HG03342 (cell line): ENCODE results near the gene DPPA3.
"Not testable (repeated sequence)": the region's sequence is repeated elsewhere in the genome, so short reads cannot be mapped to it uniquely, and the experiment has no call there.

Source experiments
- ATAC-seq: cut with Tn5 transposase; IDR thresholded peaks from one replicate; pipeline ENCODE4 v1.9.1; 2021; ENCODE audit warnings: mild to moderate bottlenecking, moderate library complexity; ENCODE audit not compliant: unreplicated experiment

The DPPA3 gene

DNA sequence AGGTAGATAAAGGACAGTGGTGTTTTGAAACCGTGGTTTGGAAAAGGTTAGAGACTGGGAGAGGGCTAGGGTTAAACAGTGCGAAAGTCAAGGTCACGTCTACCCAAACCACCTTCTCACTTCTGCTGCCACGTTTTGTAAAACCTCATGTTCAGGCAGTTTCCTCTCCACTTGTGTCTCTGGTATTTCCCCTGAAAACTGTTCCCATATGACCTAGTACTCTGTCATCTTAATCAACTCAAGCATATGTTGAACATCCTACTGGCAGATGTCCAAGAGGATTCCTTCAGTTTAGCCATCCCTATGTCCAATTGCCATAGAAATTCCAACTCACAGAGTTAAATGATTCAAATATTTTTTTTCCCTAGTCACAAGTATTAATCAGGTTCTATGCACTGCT lies 18.5 kb downstream of the DPPA3 start:
- ATAC-seq, result no peak

DNA sequence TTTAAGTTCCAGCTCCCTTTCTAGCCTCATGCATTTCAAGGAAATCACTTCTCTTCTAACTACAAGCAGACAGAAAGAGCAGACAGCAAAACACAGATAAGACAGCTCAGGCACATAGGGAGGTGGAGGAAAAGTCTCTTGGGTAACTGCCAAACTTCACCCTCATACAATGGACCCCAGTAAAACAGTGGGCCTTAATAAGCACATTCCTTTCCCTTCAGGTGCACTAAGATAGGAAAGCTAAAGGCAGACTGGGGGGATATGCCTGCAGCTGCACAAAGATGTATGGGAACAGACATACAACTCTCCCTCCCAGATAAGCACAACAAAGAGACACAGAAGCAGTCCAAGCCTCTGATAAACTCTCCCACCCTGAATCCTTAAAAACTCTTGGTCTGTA lies 19.8 kb downstream of the DPPA3 start:
- not testable (repeated sequence) for ATAC-seq

GRCh38 chr12:7731486-7731885 lies 20.3 kb downstream of the DPPA3 start:
- ATAC-seq, result no peak

DNA sequence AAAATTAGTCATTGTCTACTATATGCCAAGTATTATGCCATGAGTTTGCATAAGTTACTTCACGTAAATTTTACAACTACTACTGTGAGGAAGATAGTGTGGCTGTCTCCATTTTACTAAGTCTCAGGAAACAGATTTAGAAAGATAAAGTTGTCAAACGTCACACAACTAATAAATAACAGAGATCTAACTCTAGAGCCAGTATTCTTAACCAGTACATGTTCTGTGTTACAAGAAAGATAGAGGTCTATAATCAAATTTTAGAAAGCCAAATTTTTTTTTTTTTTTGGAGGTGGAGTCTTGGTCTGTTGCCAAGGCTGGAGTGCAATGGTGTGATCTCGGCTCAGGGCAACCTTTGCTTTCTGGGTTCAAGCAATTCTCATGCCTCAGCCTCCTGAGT lies 21.8 kb downstream of the DPPA3 start:
- ATAC-seq, result no peak

GRCh38 chr12:7747246-7747645 lies 36.0 kb downstream of the DPPA3 start, which contains the start of gene CLEC4C:
CLEC4C (minus strand) TSS chr12:7747375; CDS start chr12:7747348, 27 bp downstream.
- no peak for ATAC-seq

DNA sequence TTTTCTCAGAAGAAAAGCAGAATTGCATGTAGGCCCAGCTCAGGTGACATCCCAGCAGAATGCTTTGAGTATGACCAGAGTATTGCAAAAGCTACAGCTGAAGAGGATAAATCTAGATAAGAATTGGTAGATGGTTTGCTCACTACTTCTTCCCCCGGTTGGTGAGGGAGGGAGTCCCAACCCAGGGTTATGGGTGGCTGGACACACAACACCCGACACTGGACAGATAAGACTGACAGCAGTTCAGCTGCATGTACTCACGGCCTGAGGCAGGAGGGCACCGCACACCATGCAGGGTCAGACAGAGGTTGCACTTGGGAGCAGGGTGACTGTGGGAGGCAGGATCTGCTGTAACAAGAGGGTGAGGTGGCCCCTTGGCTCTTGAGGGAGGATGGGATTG lies 37.6 kb downstream of the DPPA3 start:
- ATAC-seq, result no peak

GRCh38 chr12:7749442-7749841 lies 38.2 kb downstream of the DPPA3 start:
- ATAC-seq, result no peak

DNA sequence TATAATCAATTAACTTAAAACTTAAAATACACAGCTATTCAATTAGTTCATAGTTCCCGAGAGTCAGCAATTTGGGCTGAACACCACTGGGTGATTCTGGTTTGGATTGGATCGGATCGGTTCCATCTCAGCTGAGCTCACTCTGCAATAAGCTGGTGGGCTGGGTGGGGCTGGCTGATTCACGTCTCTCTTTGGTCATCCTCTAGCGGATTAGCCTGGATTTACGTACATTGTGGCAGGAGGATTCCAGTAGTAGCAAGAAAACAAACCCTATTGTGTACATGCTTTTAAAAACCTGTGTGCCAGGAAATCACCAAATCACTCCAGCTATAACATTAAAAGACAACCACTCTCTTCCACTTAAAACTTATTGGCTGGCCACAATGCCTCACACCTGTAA lies 39.1 kb downstream of the DPPA3 start:
- ATAC-seq, result no peak

- no peak for ATAC-seq
These were observed 40.2 kb downstream of the DPPA3 start for GRCh38 chr12:7751394-7751793.

GRCh38 chr12:7751941-7752922 lies 41.0 kb downstream of the DPPA3 start:
- ATAC-seq, result not testable (repeated sequence)

GRCh38 chr12:7755668-7756067 lies 44.4 kb downstream of the DPPA3 start:
- ATAC-seq, result not testable (repeated sequence)

- no peak for ATAC-seq
These were observed 45.8 kb downstream of the DPPA3 start for GRCh38 chr12:7756993-7757392.

- no peak for ATAC-seq
These were observed 47.5 kb downstream of the DPPA3 start for GRCh38 chr12:7758766-7759140.
